GM23248 (cell line): ENCODE data around the gene GRB14.

ENCODE experiments used
- EZH2 ChIP-seq: fragments of 200-600 bp; sonication (generic); IDR thresholded peaks from 2 replicates; pipeline ENCODE4 v1.6.1; 2018; ENCODE audit warnings: antibody characterized with exemption, mild to moderate bottlenecking; ENCODE audit not compliant: insufficient read depth, poor library complexity, severe bottlenecking
- EZH2phosphoT487 ChIP-seq: fragments of 200-600 bp; sonication (generic); IDR thresholded peaks from 2 replicates; pipeline ENCODE4 v1.6.1; 2018; ENCODE audit warnings: antibody characterized with exemption, moderate library complexity, mild to moderate bottlenecking, low read depth; ENCODE audit not compliant: insufficient read depth

- TF ChIP-seq EZH2phosphoT487 (no peak), EZH2 (no peak)
Measured at GRCh38 chr2:164535280-164536025, 85.8 kb downstream of the GRB14 start.
